ENCODE data around the gene STPG2. TPM values are rescaled to one million over a fixed set of nuclear protein-coding genes. Genes with fewer than 3 reads are reported as not detected.

The STPG2 gene
- total and polyA plus RNA-seq, 2 donors (not counting 3 experiments of a cell fraction or from before 2014, with no cell fraction given), result not detected

- dilution Hi-C loops (cut with MboI; ENCODE audit: extremely low pct_ligation_motif_present, low sequenced_read_pairs) (no loop called here), intact Hi-C loops (cut with micrococcal nuclease) (no loop called here)
- DNase-seq (ENCODE audit: low read depth, low spot score) (no peak), FAIRE-seq (no peak)
- no peaks in the 10 kb centered on the region for H3K36me3 ChIP-seq (ENCODE audit: control insufficient read depth in 2 of 2, extremely low read depth in 1 of 2, insufficient read depth in 2 of 2, low read length in 2 of 2)
- no peak overlapping the region for H2AFZ ChIP-seq (ENCODE audit: low read depth, low read length)
- no peak overlapping the region for H3K4me2 ChIP-seq (ENCODE audit: insufficient read depth, low read length)
- CTCF ChIA-PET, result no interaction called here
- no peaks in the 10 kb centered on the region for H3K27me3 ChIP-seq (ENCODE audit: control insufficient read depth in 2 of 2, insufficient read depth in 2 of 2, low read length in 2 of 2)
- no peaks in the 10 kb centered on the region for H3K9me1 ChIP-seq (replicated peaks; ENCODE audit: control insufficient read depth, extremely low read depth, insufficient read depth, low read length)
- no peaks in the 10 kb centered on the region for H3K9me3 ChIP-seq (replicated peaks; ENCODE audit: control insufficient read depth, insufficient read depth, low read length)
- H3K27ac ChIP-seq (ENCODE audit: insufficient read depth, low read depth, low read length), result no peak overlapping the region
- POLR2A ChIA-PET, result no interaction called here
- H3K4me1 ChIP-seq (ENCODE audit: control insufficient read depth, extremely low read depth, insufficient read depth, low read length), result no peaks in the 10 kb centered on the region
- no peaks in the 10 kb centered on the region for H3K79me2 ChIP-seq (ENCODE audit: control insufficient read depth, insufficient read depth, low read length)
- H4K20me1 ChIP-seq (replicated peaks; ENCODE audit: control insufficient read depth, extremely low read depth, insufficient read depth, low read length), result no peaks in the 10 kb centered on the region
- TF ChIP-seq GATA2 (IDR thresholded peaks at IDR 0.05; ENCODE audit: insufficient read depth, insufficient read length, low read depth, low read length) (no peak), JUN (IDR thresholded peaks at IDR 0.05; ENCODE audit: borderline replicate concordance, insufficient read depth, insufficient read length, low read depth) (no peak), MYC (IDR thresholded peaks at IDR 0.05; ENCODE audit: low read depth, low read length) (no peak), EZH2 (IDR thresholded peaks at IDR 0.05; ENCODE audit: borderline replicate concordance, low read depth, low read length, severe bottlenecking) (no peak), POLR2AphosphoS5 (IDR thresholded peaks at IDR 0.05; ENCODE audit: insufficient read depth, low read depth, low read length) (no peak), POLR2A (IDR thresholded peaks at IDR 0.05; ENCODE audit: low read depth, low read length) (no peak), CTCF (IDR thresholded peaks at IDR 0.05; ENCODE audit: extremely low read depth in 1 of 2, insufficient read depth in 1 of 2, low read depth in 1 of 2, low read length in 2 of 2) (no peak), MAX (IDR thresholded peaks at IDR 0.05; ENCODE audit: insufficient read depth, insufficient read length) (no peak), FOS (IDR thresholded peaks at IDR 0.05; ENCODE audit: borderline replicate concordance, insufficient read depth, low read length) (no peak)
- no peak overlapping the region for H3K9ac ChIP-seq (replicated peaks; ENCODE audit: extremely low read depth, insufficient read depth, low read length)
- no TSS peak for BruUV-seq (replicated peaks)
- H3K4me3 ChIP-seq (replicated peaks in 1 of 3; ENCODE audit: insufficient read depth in 1 of 3, low read depth in 1 of 3, low read length in 3 of 3), result no peak overlapping the region
Observed at GRCh38 chr4:97778174-97778573, 365.1 kb downstream of the STPG2 start.

Measured in endothelial cell of umbilical vein (primary cell).